Neural progenitor cell (in vitro differentiated cells): ENCODE data around the gene NOX1. TPM values are rescaled to one million over a fixed set of nuclear protein-coding genes. Genes with fewer than 3 reads are reported as not detected.

Source experiments
- DNase-seq: peaks from one replicate; pipeline ENCODE4 v3.0.0-alpha.2; 2016; ENCODE audit warnings: low spot score
- H2AFZ ChIP-seq: fragments of 200-600 bp; sonication (generic); replicated peaks from 2 replicates; pipeline ENCODE4 v1.6.1; 2016; ENCODE audit warnings: antibody characterized with exemption
- H3F3A ChIP-seq: fragments of 200-600 bp; sonication (generic); 2 replicates; pipeline ENCODE4 v1.6.1; 2016; ENCODE audit warnings: antibody characterized with exemption, low read depth
- H3K27ac ChIP-seq: fragments of 200-600 bp; sonication (generic); 2 replicates; pipeline ENCODE4 v1.5.1; 2016; ENCODE audit warnings: mild to moderate bottlenecking
- H3K27me3 ChIP-seq: fragments of 200-600 bp; sonication (generic); 2 replicates; pipeline ENCODE4 v1.6.1; 2016; ENCODE audit warnings: mild to moderate bottlenecking, moderate library complexity
- H3K36me3 ChIP-seq: fragments of 200-600 bp; sonication (generic); 2 replicates; pipeline ENCODE4 v1.5.1; 2016
- H3K4me1 ChIP-seq: fragments of 200-600 bp; sonication (generic); 2 replicates; pipeline ENCODE4 v1.6.1; 2016; ENCODE audit warnings: mixed run types
- H3K4me2 ChIP-seq: fragments of 200-600 bp; sonication (generic); 2 replicates; pipeline ENCODE4 v1.6.1; 2016
- H3K4me3 ChIP-seq: fragments of 200-600 bp; sonication (generic); 2 replicates; pipeline ENCODE4 v1.5.1; 2016
- H3K79me2 ChIP-seq: fragments of 200-600 bp; sonication (generic); 2 replicates; pipeline ENCODE4 v1.6.1; 2016; ENCODE audit warnings: low read depth
- H3K9ac ChIP-seq: fragments of 200-600 bp; sonication (generic); 2 replicates; pipeline ENCODE4 v1.6.1; 2016
- H3K9me3 ChIP-seq: fragments of 200-600 bp; sonication (generic); 2 replicates; pipeline ENCODE4 v1.5.1; 2016; ENCODE audit warnings: low read depth
- H4K20me1 ChIP-seq: fragments of 200-600 bp; sonication (generic); 2 replicates; pipeline ENCODE4 v1.6.1; 2016; ENCODE audit warnings: low read depth
- H3K27ac Mint-ChIP-seq: 3 replicates; pipeline ENCODE4 v1.8.0; 2021; ENCODE audit warnings: mixed read lengths
- H3K27me3 Mint-ChIP-seq: 2 replicates; pipeline ENCODE4 v1.8.0; 2022; ENCODE audit warnings: low read depth, mild to moderate bottlenecking, inconsistent platforms, moderate library complexity, mixed read lengths; ENCODE audit not compliant: insufficient read depth
- H3K36me3 Mint-ChIP-seq: 3 replicates; pipeline ENCODE4 v1.8.0; 2021; ENCODE audit warnings: mixed read lengths
- H3K4me1 Mint-ChIP-seq: 3 replicates; pipeline ENCODE4 v1.8.0; 2021; ENCODE audit warnings: mixed read lengths
- H3K4me3 Mint-ChIP-seq: 3 replicates; pipeline ENCODE4 v1.8.0; 2021; ENCODE audit warnings: mild to moderate bottlenecking, moderate library complexity, mixed read lengths
- H3K9me3 Mint-ChIP-seq: 3 replicates; pipeline ENCODE4 v1.8.0; 2020; ENCODE audit warnings: mixed read lengths
- CTCF ChIP-seq: fragments of 200-600 bp; sonication (generic); IDR thresholded peaks from 2 replicates; pipeline ENCODE4 v1.5.1; 2017; ENCODE audit warnings: antibody characterized with exemption, mild to moderate bottlenecking
- EZH2 ChIP-seq: fragments of 200-600 bp; sonication (generic); IDR thresholded peaks from 2 replicates; pipeline ENCODE4 v1.6.1; 2017; ENCODE audit warnings: antibody characterized with exemption, mild to moderate bottlenecking, moderate library complexity
- EZH2phosphoT487 ChIP-seq: fragments of 200-600 bp; sonication (generic); IDR thresholded peaks from 2 replicates; pipeline ENCODE4 v1.6.1; 2017; ENCODE audit warnings: antibody characterized with exemption
- total RNA-seq: library from RNA; depleted of rRNA; stranded (reverse); fragments of >200 nt; gene quantifications from 2 replicates; pipeline ENCODE4 v1.2.3, GENCODE V29; 2015; ENCODE audit warnings: low replicate concordance

Gene NOX1
- total RNA-seq, 1 donor from 2014 or later, result not detected

DNA sequence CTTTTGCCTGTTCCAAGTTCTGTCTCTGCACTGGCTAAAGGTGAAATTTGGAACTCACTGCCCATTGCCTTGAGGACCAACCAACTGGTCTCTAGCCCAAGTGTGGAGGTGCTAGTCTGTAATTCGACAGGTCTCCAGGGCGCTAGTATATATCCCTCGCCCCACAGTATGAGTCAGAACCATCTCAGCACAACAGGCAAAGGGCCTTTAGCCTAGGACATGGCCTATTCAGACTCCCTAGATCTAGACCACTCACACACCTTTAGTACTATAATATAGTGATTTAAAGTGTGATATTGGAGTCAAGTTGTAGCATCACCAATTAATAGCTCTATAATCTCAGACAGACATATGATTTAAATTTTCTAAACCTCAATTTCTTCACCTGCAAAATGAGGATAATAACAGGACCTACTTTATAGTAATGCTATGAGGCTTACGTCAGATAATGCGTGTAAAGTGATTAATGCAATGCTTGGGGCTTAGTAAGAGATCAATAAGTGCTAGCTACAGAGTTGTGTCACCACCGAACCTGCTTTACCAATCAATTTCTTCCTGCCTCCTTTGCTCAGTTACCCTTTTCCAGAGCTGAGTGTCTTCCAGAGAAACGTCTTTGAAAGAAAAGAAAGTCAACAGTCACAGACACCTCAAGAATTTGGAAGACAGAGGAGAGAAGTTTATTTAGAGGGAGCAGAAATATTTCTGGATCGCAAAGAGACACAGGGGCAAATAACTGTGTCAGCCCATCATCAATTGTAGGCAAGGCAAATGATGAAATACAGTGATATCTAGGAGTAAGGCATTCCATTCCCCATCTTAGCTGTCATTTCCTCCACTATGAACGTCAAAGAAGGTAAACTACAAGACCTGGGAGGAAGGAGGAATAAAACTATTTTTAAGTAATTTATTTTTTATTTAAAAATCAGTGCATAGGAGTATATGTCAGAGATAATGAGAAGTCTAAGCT, 2.3 kb downstream of the NOX1 start:
- H3K36me3 Mint-ChIP-seq, result no peaks in the 10 kb centered on the region
- Histone ChIP-seq H3K9ac (no peak overlapping the region), H2AFZ (no peak overlapping the region), H3K79me2 (no peaks in the 10 kb centered on the region), H3K36me3 (no peaks in the 10 kb centered on the region), H3K4me2 (no peak overlapping the region), H3K27ac (no peak overlapping the region), H3F3A (no peaks in the 10 kb centered on the region), H3K4me3 (no peak overlapping the region), H3K27me3 (no peaks in the 10 kb centered on the region), H3K9me3 (no peaks in the 10 kb centered on the region), H4K20me1 (no peaks in the 10 kb centered on the region), H3K4me1 (no peaks in the 10 kb centered on the region)
- no peak for DNase-seq
- no peaks in the 10 kb centered on the region for H3K4me1 Mint-ChIP-seq
- H3K9me3 Mint-ChIP-seq, result no peaks in the 10 kb centered on the region
- no peak for TF ChIP-seq CTCF
- TF ChIP-seq EZH2phosphoT487, result no peak
- no peak for TF ChIP-seq EZH2
- H3K4me3 Mint-ChIP-seq, result no peak overlapping the region
- no peaks in the 10 kb centered on the region for H3K27me3 Mint-ChIP-seq
- no peak overlapping the region for H3K27ac Mint-ChIP-seq

DNA sequence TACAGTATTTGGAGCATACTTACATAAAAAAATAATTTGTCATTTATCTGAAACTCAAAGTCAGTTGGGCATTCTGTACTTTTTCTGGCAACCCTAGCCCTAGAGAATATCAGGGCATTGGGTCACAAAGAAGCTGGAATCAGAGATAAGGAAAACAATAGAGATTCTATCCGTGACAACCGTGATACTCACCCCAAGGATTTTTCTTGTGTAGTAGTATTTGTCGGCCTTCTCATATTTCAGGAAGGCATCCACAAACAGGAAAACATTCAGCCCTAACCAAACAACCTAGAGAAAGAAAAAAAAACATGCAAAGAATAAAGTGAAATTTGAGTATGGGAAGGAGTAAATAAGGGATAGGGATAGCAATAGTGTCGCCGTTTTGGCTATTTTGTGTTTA, 3.6 kb downstream of the NOX1 start:
- H3F3A ChIP-seq, result no peaks in the 10 kb centered on the region
- H3K79me2 ChIP-seq, result no peaks in the 10 kb centered on the region
- no peak for DNase-seq
- H3K4me1 ChIP-seq, result no peaks in the 10 kb centered on the region
- H3K36me3 ChIP-seq, result no peaks in the 10 kb centered on the region
- no peaks in the 10 kb centered on the region for H3K9me3 ChIP-seq
- no peak overlapping the region for H3K4me3 Mint-ChIP-seq
- H3K4me1 Mint-ChIP-seq, result no peaks in the 10 kb centered on the region
- H3K27me3 Mint-ChIP-seq, result no peaks in the 10 kb centered on the region
- no peaks in the 10 kb centered on the region for H3K27me3 ChIP-seq
- no peak overlapping the region for H3K9ac ChIP-seq
- H3K4me3 ChIP-seq, result no peak overlapping the region
- no peak overlapping the region for H2AFZ ChIP-seq
- no peak overlapping the region for H3K4me2 ChIP-seq
- TF ChIP-seq EZH2phosphoT487 (no peak), EZH2 (no peak), CTCF (no peak)
- H3K9me3 Mint-ChIP-seq, result no peaks in the 10 kb centered on the region
- H3K27ac Mint-ChIP-seq, result no peak overlapping the region
- no peaks in the 10 kb centered on the region for H4K20me1 ChIP-seq
- H3K27ac ChIP-seq, result no peak overlapping the region
- H3K36me3 Mint-ChIP-seq, result no peaks in the 10 kb centered on the region

- no peaks in the 10 kb centered on the region for H3F3A ChIP-seq
- H3K27me3 Mint-ChIP-seq, result peaks cover under 1% of the 10 kb centered on the region
- no peaks in the 10 kb centered on the region for H3K4me1 ChIP-seq
- no peak overlapping the region for H3K27ac Mint-ChIP-seq
- H3K27ac ChIP-seq, result no peak overlapping the region
- H3K27me3 ChIP-seq, result no peaks in the 10 kb centered on the region
- no peaks in the 10 kb centered on the region for H3K9me3 Mint-ChIP-seq
- H2AFZ ChIP-seq, result no peak overlapping the region
- no peak for DNase-seq
- H3K4me1 Mint-ChIP-seq, result peaks cover 8% of the 10 kb centered on the region
- H3K79me2 ChIP-seq, result no peaks in the 10 kb centered on the region
- H3K4me3 ChIP-seq, result no peak overlapping the region
- no peaks in the 10 kb centered on the region for H4K20me1 ChIP-seq
- H3K4me3 Mint-ChIP-seq, result no peak overlapping the region
- no peak overlapping the region for H3K9ac ChIP-seq
- no peaks in the 10 kb centered on the region for H3K36me3 ChIP-seq
- no peaks in the 10 kb centered on the region for H3K36me3 Mint-ChIP-seq
- H3K9me3 ChIP-seq, result no peaks in the 10 kb centered on the region
- TF ChIP-seq CTCF, result no peak
- TF ChIP-seq EZH2phosphoT487, result no peak
- TF ChIP-seq EZH2, result no peak
- no peak overlapping the region for H3K4me2 ChIP-seq
Observed at GRCh38 chrX:100868273-100868672, 5.9 kb downstream of the NOX1 start.
